ENCODE measurements around the gene BFSP1. TPM values are rescaled to one million over a fixed set of nuclear protein-coding genes. Genes with fewer than 3 reads are reported as not detected.

BFSP1 gene
- total RNA-seq, 1 donor from 2014 or later = 1.3 TPM

DNA sequence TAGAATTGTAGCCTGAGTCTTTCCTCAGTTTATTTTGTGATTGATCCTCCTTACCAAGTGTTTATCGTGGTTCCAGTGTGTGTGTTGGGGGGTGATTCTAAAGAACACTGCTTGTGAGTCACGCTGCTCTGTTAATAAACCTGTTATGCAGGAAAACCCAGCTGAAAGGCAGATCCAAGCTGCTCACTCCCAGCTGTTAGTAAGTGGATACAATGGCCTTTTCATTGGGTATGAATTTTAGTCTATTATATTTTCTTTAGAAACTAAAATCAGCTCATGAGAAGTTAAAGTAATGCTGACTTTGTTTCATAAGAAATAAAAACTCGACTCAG, 26.5 kb upstream of the BFSP1 start:
- DNase-seq = no peak

GRCh38 chr20:17556837-17557674, 25.9 kb upstream of the BFSP1 start:
- DNase-seq = no peak

DNA sequence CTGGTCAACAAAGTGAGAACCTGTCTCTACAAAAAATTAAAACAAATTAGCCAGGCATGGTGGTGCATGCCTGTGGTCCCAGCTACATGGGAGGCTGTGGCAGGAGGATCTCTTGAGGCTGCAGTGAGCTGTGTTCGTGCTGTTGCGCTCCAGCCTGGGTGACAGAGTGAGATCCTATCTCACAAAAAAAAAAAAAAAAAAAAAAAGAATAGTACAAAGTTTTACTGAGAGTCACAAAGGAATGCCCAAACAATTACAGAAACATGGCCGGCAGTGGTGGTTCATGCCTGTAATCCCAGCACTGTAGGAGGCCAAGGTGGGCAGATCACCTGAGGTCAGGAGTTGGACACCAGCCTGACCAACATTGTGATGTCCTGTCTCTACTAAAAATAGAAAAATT, 23.9 kb upstream of the BFSP1 start:
- DNase-seq = no peak

DNA sequence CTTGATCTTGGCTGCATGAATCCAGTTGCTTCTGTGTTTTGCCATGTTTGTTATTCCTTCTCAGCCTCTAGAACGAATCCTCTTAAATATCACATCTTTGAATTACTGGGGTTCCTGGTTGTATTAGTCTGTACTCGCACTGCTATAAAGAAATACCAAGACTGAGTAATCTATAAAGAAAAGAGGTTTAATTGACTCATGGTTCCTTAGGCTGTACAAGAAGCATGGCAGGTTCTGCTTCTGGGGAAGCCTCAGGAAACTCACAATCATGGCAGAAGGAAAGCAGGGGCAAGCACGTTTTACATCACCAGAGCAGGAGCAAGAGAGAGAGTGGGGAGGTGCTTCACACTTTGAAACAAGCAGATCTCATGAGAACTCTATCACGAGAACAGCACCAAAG, 18.0 kb upstream of the BFSP1 start:
- DNase-seq = no peak

GRCh38 chr20:17545127-17545526, 13.9 kb upstream of the BFSP1 start:
- DNase-seq = no peak

GRCh38 chr20:17543531-17544131, 12.5 kb upstream of the BFSP1 start:
- DNase-seq = peak; percentile 76

DNA sequence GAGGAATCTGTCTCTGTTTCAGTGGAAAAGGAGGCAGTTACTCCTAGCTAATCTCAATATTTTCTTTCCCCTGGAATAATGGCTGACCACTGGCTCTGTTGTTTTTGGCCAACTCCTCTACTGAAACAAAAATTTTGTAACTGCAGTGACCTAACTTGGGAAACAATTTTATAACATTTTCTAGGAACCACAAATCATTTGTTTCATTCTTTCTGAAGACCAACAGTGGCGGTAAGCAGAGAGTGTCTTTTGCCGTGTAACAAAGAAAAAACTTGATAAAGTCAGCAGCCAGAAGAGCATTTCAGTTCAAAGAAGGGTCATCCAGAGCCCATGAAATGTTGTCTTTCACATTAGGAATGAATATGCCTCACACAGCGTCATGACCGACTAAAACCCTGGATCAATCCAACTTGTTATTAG, 11.8 kb upstream of the BFSP1 start:
- peak; percentile 91 for DNase-seq

GRCh38 chr20:17542481-17542880, 11.3 kb upstream of the BFSP1 start:
- no peak for DNase-seq

DNA sequence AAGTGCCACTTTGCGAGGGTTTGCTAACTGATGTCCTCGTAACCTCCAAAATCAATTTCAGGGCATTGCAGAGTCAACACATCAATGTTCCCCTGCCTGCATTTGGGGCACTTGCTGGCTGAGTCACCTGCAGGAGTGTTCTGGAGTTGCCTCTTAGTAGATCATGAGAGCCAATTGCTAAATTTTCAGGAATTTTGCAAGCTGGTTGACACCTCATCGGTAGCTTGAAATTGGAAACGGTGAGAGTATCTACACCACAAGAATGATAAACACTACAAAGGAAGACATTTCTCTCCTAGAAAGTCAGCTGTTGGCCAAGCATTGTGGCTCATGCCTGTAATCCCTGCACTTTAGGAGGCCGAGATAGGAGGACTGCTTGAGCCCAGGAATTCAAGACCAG, 10.8 kb upstream of the BFSP1 start:
- DNase-seq = no peak

DNA sequence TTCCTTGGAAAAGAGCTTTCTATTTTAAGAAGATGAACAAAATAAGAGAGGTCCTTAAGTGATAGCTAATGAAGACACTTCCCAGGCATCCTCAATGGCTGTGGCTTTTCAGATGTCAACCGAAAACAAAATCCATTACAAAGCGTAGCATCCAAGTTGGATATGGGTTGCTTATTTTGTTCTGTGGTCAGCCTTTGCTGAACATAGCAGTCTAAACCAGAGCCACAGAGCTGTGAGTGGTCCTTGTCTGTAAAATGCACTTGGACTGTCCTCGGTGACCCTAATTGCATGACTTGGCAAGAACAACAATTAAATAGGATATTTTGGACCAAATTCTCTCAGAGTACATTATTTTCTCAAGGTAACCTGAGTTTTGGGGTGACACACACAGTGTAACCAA, 10.4 kb upstream of the BFSP1 start:
- DNase-seq = no peak

GRCh38 chr20:17538517-17539170, 7.5 kb upstream of the BFSP1 start:
- DNase-seq = no peak

DNA sequence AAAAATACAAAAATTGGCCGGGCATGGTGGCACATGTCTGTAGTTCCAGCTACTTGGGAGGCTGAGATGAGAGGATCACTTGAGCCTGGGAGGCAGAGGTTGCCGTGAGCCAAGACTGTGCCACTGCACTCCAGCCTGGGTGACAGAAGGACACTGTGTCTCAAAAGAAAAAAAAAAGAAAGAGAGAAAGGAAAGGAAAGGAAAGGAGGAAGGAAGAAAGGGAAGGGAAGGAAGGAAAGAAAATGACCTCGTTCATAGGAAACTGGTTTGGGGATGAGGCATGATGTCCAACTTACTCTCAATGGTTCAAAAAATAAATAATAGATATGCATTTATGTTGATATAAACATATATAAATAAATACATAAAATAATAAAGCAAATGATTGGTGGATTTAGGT, 6.8 kb upstream of the BFSP1 start:
- DNase-seq = no peak

DNA sequence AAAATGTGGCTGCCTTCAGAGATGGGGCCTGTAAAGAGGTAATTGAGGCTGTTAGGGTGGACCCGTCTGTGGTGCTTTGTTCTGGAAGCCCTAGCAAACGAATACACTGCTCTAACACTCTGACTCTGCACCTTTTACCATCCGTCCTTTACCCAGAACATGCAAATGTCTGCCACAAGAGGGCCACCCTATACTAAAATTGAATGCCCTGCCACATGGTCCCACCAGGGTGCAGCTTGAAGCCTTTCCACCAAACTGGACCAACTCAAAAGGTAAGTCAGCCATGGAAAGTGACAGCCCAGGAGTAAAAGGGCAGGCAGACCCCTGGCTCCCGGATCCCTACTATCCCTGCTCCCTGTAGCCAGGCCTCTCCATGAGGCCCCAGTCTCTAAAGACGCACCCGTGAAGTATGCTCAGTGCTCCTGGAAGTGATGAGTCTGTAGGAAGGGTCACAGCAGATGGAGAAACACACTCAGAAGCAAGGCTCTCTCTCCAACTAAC, 5.8 kb upstream of the BFSP1 start:
- peak; percentile 64 for DNase-seq

DNA sequence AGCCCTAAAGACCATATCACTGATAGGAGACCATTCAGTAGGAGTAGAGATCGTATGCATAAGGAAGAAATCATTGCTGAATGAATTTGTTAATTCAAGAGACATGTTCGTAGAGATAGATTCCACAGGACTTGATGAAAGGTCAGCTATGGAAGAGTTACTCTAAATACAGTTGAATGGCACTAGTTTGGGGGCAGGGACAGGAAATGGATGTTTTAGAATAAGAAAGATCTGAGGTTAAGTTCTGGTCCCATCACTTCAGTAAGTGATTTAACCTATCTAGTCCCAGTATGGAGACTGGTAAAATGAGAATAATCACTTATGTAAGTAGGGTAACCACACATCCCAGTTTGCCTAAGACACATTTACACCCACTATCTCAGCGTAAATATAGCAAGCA, 2.9 kb upstream of the BFSP1 start:
- DNase-seq = no peak

- peak; percentile 89 for DNase-seq
These were observed 2.2 kb upstream of the BFSP1 start for GRCh38 chr20:17533396-17533795.

- DNase-seq = no peak
These were observed 466 bp upstream of the BFSP1 start for GRCh38 chr20:17531665-17532025.

DNA sequence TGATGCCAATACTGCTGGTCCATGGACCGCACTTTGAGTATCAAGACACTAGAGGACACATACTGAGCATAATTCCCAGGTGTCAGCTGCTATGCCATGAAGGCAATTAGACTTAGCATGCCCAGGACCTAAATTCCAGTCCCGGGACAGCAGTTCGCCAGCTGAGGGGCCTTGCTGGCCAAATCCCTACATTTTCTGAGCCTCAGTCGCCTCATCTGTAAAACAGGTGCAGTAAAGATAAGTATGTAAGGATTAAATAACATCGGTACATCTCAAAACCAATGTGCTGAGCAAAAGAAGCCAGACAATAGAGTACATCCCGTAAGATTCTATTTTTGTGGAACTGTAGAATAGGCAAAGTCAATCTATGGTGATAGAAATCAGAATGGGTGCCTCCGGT, 1.0 kb downstream of the BFSP1 start:
- DNase-seq = no peak

DNA sequence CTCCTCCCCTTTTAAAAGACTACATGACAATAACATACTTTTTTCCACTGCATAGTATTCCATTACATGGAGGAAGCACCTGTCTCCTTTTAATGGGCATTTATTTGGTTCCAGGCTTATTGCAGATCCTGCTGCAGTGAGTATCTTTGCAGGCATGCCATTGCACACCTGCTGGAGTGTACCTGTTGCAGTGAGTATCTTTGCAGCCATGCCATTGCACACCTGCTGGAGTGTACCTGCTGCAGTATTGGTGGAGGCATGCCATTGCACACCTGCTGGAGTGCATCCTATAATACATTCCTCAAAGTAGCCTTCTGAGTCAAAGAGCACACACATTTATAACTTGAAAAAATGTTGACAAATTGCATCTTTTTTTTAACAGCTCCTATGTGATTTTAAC, 1.6 kb downstream of the BFSP1 start:
- no peak for DNase-seq

GRCh38 chr20:17525650-17526049, 5.5 kb downstream of the BFSP1 start:
- DNase-seq = no peak

DNA sequence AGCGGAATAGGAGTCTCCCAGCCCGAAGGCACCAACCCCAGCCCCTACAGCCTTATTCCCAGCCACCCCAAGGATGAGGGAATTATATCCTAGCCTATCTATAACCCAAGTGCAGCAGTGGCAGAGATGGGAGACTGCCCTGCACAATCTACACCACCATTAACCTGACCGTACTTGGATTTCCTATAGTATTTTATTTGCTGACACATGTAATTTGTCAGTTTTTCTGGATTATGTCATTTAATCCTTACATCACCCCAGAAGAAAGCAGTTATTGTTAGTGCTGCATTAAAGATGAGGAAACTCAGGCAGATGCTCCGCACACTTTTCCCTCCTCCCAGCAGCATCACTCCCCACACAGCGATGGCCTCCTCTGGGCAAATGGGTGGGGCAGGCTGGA, 6.0 kb downstream of the BFSP1 start:
- no peak for DNase-seq

DNA sequence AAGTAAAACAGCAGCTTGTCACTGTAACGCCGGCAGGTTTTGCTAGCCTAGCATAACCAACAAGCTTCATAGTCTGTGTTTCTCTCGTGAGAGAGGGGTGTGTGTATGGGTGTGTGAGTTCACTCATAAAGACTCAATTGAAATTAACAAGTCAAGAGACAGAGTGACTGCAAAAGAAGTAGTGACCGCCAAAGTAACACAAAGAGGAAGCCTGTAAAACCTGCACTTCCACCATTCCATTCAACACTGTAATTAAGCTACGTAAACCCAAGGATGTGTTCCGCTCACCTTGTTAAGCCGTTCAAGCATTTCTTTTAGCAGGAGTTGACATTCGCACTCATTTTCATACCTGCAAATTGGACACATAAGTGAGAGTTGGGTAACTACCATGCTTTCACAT, 6.6 kb downstream of the BFSP1 start:
- DNase-seq = no peak

DNA sequence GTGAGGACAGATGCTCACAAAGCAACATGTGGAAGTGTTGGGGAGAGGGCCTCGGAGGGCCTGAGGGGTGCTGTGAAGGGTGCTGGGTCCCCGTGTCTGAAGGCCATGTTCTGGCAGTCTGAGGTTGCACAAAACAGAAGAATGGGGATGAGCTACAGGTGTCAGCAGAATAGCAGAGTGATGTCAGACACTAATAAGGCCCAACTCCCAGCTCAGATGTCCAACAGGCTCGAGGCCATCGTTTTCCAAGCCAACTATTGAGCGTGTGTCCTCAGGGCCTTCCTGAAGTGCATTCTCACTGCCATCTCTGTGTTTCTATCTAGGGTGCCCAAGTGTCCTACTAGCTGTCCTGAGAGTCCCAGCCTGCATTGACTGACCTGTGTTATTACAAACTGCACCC, 7.9 kb downstream of the BFSP1 start:
- no peak for DNase-seq

- no peak for DNase-seq
These were observed 8.7 kb downstream of the BFSP1 start for GRCh38 chr20:17522528-17522927.

GRCh38 chr20:17520583-17520982, 10.6 kb downstream of the BFSP1 start:
- DNase-seq = no peak
